ENCODE measurements around the gene CCR2.
A peak's percentile ranks its signal among the peaks of the same experiment; 100 is the strongest.

The CCR2 gene

GRCh38 chr3:46356909-46357308 lies 3.0 kb downstream of the CCR2 start:
- TF ChIP-seq NFIC (IDR thresholded peaks at IDR 0.05) (no peak), TEAD4 (IDR thresholded peaks at IDR 0.05) (no peak), TAF1 (IDR thresholded peaks at IDR 0.05; ENCODE audit: low read depth) (no peak), REST (IDR thresholded peaks at IDR 0.05; ENCODE audit: low read depth) (no peak)

- TF ChIP-seq MAX (IDR thresholded peaks at IDR 0.05) (no peak), TCF12 (IDR thresholded peaks at IDR 0.05; ENCODE audit: low read depth) (no peak), NFIC (IDR thresholded peaks at IDR 0.05) (no peak), EP300 (IDR thresholded peaks at IDR 0.05; ENCODE audit: borderline replicate concordance) (no peak), CEBPB (IDR thresholded peaks at IDR 0.05) (no peak), RAD21 (IDR thresholded peaks at IDR 0.05; ENCODE audit: low read depth) (no peak), TEAD4 (IDR thresholded peaks at IDR 0.05) (no peak), CREB1 (IDR thresholded peaks at IDR 0.05; ENCODE audit: low read depth) (no peak), ZBTB7A (IDR thresholded peaks at IDR 0.05; ENCODE audit: low read depth) (no peak), FOXM1 (IDR thresholded peaks at IDR 0.05; ENCODE audit: borderline replicate concordance, low read depth) (no peak), TAF1 (IDR thresholded peaks at IDR 0.05; ENCODE audit: low read depth) (no peak), REST (IDR thresholded peaks at IDR 0.05; ENCODE audit: low read depth) (no peak), USF1 (IDR thresholded peaks at IDR 0.05) (no peak)
Observed at GRCh38 chr3:46358466-46358865, 4.6 kb downstream of the CCR2 start.

- no peak for TF ChIP-seq FOXM1 (IDR thresholded peaks at IDR 0.05; ENCODE audit: borderline replicate concordance, low read depth)
- TF ChIP-seq NFIC (IDR thresholded peaks at IDR 0.05), result peak; percentile 36
- TF ChIP-seq MAX (IDR thresholded peaks at IDR 0.05), result no peak
Observed at GRCh38 chr3:46359733-46360493, 6.0 kb downstream of the CCR2 start.

GRCh38 chr3:46360907-46361306 lies 7.0 kb downstream of the CCR2 start:
- TF ChIP-seq CEBPB (IDR thresholded peaks at IDR 0.05), result no peak

- TF ChIP-seq TEAD4 (IDR thresholded peaks at IDR 0.05), result no peak
- no peak for TF ChIP-seq RAD21 (IDR thresholded peaks at IDR 0.05; ENCODE audit: low read depth)
- peak; percentile 46 for TF ChIP-seq CEBPB (IDR thresholded peaks at IDR 0.05)
- no peak for TF ChIP-seq TAF1 (IDR thresholded peaks at IDR 0.05; ENCODE audit: low read depth)
- TF ChIP-seq NFIC (IDR thresholded peaks at IDR 0.05), result no peak
- no peak for TF ChIP-seq EGR1 (IDR thresholded peaks at IDR 0.05)
Observed at GRCh38 chr3:46361408-46362283, 7.7 kb downstream of the CCR2 start.

- TF ChIP-seq ZBTB7A (IDR thresholded peaks at IDR 0.05; ENCODE audit: low read depth), result no peak
- no peak for TF ChIP-seq REST (IDR thresholded peaks at IDR 0.05; ENCODE audit: low read depth)
- no peak for TF ChIP-seq TAF1 (IDR thresholded peaks at IDR 0.05; ENCODE audit: low read depth)
- no peak for TF ChIP-seq YY1 (IDR thresholded peaks at IDR 0.05; ENCODE audit: low read depth)
- no peak for TF ChIP-seq CREB1 (IDR thresholded peaks at IDR 0.05; ENCODE audit: low read depth)
- TF ChIP-seq FOXM1 (IDR thresholded peaks at IDR 0.05; ENCODE audit: borderline replicate concordance, low read depth), result no peak
- no peak for TF ChIP-seq TEAD4 (IDR thresholded peaks at IDR 0.05)
- no peak for TF ChIP-seq EP300 (IDR thresholded peaks at IDR 0.05; ENCODE audit: borderline replicate concordance)
- no peak for TF ChIP-seq CEBPB (IDR thresholded peaks at IDR 0.05)
- TF ChIP-seq EGR1 (IDR thresholded peaks at IDR 0.05), result no peak
- TF ChIP-seq NFIC (IDR thresholded peaks at IDR 0.05), result no peak
- TF ChIP-seq RAD21 (IDR thresholded peaks at IDR 0.05; ENCODE audit: low read depth), result no peak
- no peak for TF ChIP-seq USF1 (IDR thresholded peaks at IDR 0.05)
- TF ChIP-seq TCF12 (IDR thresholded peaks at IDR 0.05; ENCODE audit: low read depth), result no peak
- TF ChIP-seq MAX (IDR thresholded peaks at IDR 0.05), result no peak
Observed at GRCh38 chr3:46365041-46365440, 11.1 kb downstream of the CCR2 start.

Measured in Ishikawa (cell line).